Coronary artery (tissue), 2 donors: ENCODE measurements around the gene DYSF.

Experiments
- DNase-seq: peaks from one replicate; pipeline ENCODE4 v3.0.0-alpha.2; 2017; ENCODE audit warnings: low spot score
- H3K27ac ChIP-seq, 2 donors: fragments of 200-600 bp; sonication (generic); one replicate each; pipeline ENCODE4 v1.5.1; 2016 to 2019
- H3K4me3 ChIP-seq: fragments of 200-600 bp; sonication (generic); 2 replicates; pipeline ENCODE4 v1.5.1; 2016; ENCODE audit warnings: mild to moderate bottlenecking, moderate library complexity
- CTCF ChIP-seq: fragments of 200-600 bp; sonication (generic); IDR thresholded peaks from one replicate; pipeline ENCODE4 v1.5.1; 2019; ENCODE audit warnings: antibody characterized with exemption

DYSF gene

GRCh38 chr2:71591044-71591443, 137.7 kb downstream of the DYSF start:
- DNase-seq, result no peak
- Histone ChIP-seq H3K4me3 (no peak overlapping the region), H3K27ac (no peak overlapping the region)
- TF ChIP-seq CTCF, result no peak

GRCh38 chr2:71592181-71592711, 138.9 kb downstream of the DYSF start:
- TF ChIP-seq CTCF, result no peak
- no peak for DNase-seq
- Histone ChIP-seq H3K4me3 (no peak overlapping the region), H3K27ac (peak overlapping the region; percentile 19 to 78)

- DNase-seq, result no peak
- no peak for TF ChIP-seq CTCF
- Histone ChIP-seq H3K4me3 (no peak overlapping the region), H3K27ac (no peak overlapping the region)
These were observed 142.2 kb downstream of the DYSF start for GRCh38 chr2:71595569-71595968.

GRCh38 chr2:71596011-71596410, 142.7 kb downstream of the DYSF start:
- Histone ChIP-seq H3K27ac (no peak overlapping the region), H3K4me3 (no peak overlapping the region)
- DNase-seq, result no peak
- TF ChIP-seq CTCF, result no peak

- no peak overlapping the region for H3K4me3 ChIP-seq
- no peak overlapping the region for H3K27ac ChIP-seq
- no peak for DNase-seq
- TF ChIP-seq CTCF, result no peak
These were observed 144.4 kb downstream of the DYSF start for GRCh38 chr2:71597756-71598155.

- Histone ChIP-seq H3K27ac (no peak overlapping the region), H3K4me3 (no peak overlapping the region)
- no peak for TF ChIP-seq CTCF
- DNase-seq, result no peak
These were observed 145.2 kb downstream of the DYSF start for GRCh38 chr2:71598526-71598925.

GRCh38 chr2:71599038-71599437, 145.7 kb downstream of the DYSF start:
- no peak for TF ChIP-seq CTCF
- H3K27ac ChIP-seq, result no peak overlapping the region
- DNase-seq, result no peak
- no peak overlapping the region for H3K4me3 ChIP-seq
